Body of pancreas (tissue), 4 donors: ENCODE data around the gene FCAMR.

Experiments
- CTCF ChIP-seq, 7 experiments: fragments of 450-650 bp in 4 of 7; fragments of 200-600 bp in 3 of 7; sonication (generic) in 3 of 7; IDR thresholded peaks; one replicate each; pipeline ENCODE4 v1.5.1; 2016 to 2019; ENCODE audit warnings: antibody characterized with exemption in 7 of 7
- POLR2A ChIP-seq, 3 donors: fragments of 450-650 bp; IDR thresholded peaks; one replicate each; pipeline ENCODE4 v1.6.1; 2016; ENCODE audit warnings: antibody characterized with exemption in 3 of 3, mild to moderate bottlenecking in 2 of 3

DNA sequence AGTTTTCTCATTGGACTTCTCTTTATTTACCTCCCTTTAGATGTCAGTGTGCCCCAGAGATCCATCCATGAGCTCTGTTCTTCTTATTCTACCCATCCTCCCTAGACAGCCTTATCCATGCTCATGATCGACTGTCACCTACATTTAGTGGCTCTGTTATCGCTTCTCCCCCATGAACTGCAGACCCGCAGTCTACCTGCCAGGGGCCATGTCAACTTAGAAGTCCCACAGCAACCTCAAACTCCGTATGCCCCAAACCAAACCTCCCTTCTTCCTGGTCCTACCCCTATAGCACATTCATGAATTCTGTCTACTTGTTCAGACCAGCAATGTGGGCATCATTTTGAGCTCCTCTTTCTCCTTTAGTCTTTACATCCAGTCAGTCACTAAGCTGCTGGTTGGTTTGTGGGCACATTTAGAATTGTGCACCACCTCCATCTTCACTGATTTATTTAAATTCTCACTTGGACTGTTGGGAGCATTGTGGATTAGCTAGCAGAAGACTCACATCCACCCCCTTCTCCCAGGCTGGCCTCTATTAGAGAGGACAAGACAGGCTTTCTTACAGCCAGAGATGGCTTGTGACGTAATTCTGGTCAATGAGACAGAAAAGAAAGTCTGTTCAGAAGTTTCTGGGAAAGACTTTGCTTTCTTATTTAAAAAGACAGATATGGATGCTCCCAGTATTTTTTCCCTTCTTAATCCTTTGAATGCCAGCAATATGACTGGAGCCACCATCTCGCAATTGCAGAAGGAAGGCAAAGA is 43.2 kb upstream of the FCAMR start:
- TF ChIP-seq CTCF (IDR thresholded peaks at IDR 0.05) = no peak
- no peak for TF ChIP-seq POLR2A (IDR thresholded peaks at IDR 0.05)
